Measurements from ENCODE around the gene CHEK2.

DNA sequence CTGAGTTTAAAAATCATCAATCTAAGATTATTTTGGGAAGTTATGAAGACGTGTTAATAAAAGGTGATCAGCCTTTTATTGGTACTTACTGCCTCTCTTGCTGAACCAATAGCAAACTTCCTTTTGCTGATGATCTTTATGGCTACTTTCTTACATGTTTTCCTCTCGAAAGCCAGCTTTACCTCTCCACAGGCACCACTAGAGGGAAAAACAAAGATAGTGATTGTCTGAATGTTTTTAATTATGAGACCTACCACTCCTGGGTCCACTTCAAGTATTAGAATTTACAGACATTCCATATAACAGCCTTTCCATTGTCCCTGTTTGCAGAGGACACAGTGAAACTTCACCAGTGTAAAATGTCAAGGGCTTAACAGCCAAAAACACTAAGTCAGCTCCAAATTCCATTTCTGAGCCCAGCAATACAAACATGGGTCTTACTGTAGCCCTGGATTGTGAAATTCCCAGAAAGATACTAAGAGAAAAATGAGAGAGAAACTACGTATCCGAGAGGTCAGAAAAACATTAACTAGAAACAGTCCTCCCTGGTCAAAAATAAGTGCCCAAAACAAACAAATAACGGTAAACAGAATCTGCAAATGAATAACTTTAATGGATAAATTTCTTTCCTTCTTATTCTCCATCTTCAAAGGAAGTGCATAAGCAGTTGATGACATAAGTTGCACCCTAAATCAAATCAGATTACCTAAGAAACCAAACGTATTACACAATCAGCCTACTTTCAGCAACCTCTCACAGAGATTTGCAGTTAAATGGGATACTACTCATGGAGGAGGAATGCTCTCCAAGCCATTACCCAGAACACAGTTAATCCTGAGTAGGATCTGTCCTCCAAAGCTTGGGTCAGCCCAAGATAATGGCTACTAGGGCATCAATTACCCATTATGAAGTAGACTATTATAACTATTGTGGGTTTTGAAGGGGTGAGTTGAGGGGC, 29.5 kb downstream of the CHEK2 start:
- TF ChIP-seq CTCF (IDR thresholded peaks at IDR 0.05; ENCODE audit: borderline replicate concordance, extremely low read depth, low read length, poor library complexity, severe bottlenecking) = no peak
- no peak for TF ChIP-seq EZH2 (IDR thresholded peaks at IDR 0.05; ENCODE audit: borderline replicate concordance, low read depth, low read length, severe bottlenecking)

Measured in DND-41 (cell line).